GM12878 (cell line): ENCODE data around the gene KLHL36. TPM values are rescaled to one million over a fixed set of nuclear protein-coding genes. Genes with fewer than 3 reads are reported as not detected.

ENCODE experiments used
- ATAC-seq: fragments of 200-7000 bp; cut with Tn5 transposase; 3 replicates; pipeline ENCODE4 v1.9.1; 2020; ENCODE audit warnings: mild to moderate bottlenecking, moderate library complexity
- BruUV-seq: library from RNA; stranded (reverse); fragments of 400-500 nt; replicated peaks from 2 replicates; lab custom pipeline; 2021; lab: Mats Ljungman, UMichigan
- CTCF ChIA-PET: fragments of 300-600 bp; sonication (Branson Sonifier 250); formaldehyde crosslinking; extraction: SDS; loops from one replicate; lab custom pipeline; 2021; ENCODE audit warnings: inconsistent platforms; lab: Yijun Ruan, JAX
- POLR2A ChIA-PET: fragments of 350-600 bp; formaldehyde crosslinking; extraction: SDS; loops from one replicate; lab custom pipeline; 2021; ENCODE audit warnings: inconsistent platforms; lab: Charles Lee
- RAD21 ChIA-PET: fragments of 300-600 bp; sonication (Branson Sonifier 250); formaldehyde crosslinking; loops from one replicate; lab custom pipeline; 2023; ENCODE audit warnings: antibody characterized with exemption; ENCODE audit not compliant: unreplicated experiment; lab: Charles Lee
- SMC1A ChIA-PET: fragments of 300-600 bp; sonication (Branson Sonifier 250); formaldehyde crosslinking; loops from one replicate; lab custom pipeline; 2023; ENCODE audit not compliant: unreplicated experiment, uncharacterized antibody; lab: Charles Lee
- DNase-seq: peaks from one replicate; pipeline ENCODE4 v3.0.0-alpha.2; 2011; ENCODE audit warnings: low read depth, low spot score
- FAIRE-seq: peaks from 3 replicates; lab custom pipeline; 2011; peaks lifted over from hg19 to GRCh38; lab: Jason Lieb, UNC
- H2AFZ ChIP-seq: 2 replicates; pipeline ENCODE4 v1.6.0; 2011; ENCODE audit warnings: low read depth, low read length, control low read depth; ENCODE audit not compliant: control insufficient read depth
- H3K27ac ChIP-seq: 2 replicates; pipeline ENCODE4 v1.5.1; 2011; ENCODE audit warnings: control low read depth; ENCODE audit not compliant: control insufficient read depth, insufficient read depth
- H3K27me3 ChIP-seq, 2 experiments: replicated peaks in 1 of 2; 2 replicates each; pipeline versions ENCODE4 v1.6.0 to v1.6.1; 2011; ENCODE audit warnings: low read length in 1 of 2; ENCODE audit not compliant: control insufficient read depth in 2 of 2, insufficient read depth in 2 of 2
- H3K36me3 ChIP-seq, 2 experiments: 2 replicates each; pipeline ENCODE4 v1.5.1; 2011; ENCODE audit warnings: low read length in 1 of 2; ENCODE audit not compliant: control insufficient read depth in 2 of 2, insufficient read depth in 2 of 2
- H3K4me1 ChIP-seq: 2 replicates; pipeline ENCODE4 v1.6.1; 2011; ENCODE audit warnings: mild to moderate bottlenecking, low read length, moderate library complexity, mixed read lengths; ENCODE audit not compliant: control insufficient read depth, insufficient read depth
- H3K4me2 ChIP-seq: 2 replicates; pipeline ENCODE4 v1.6.0; 2011; ENCODE audit warnings: control low read depth; ENCODE audit not compliant: control insufficient read depth, insufficient read depth
- H3K4me3 ChIP-seq: fragments of 200-600 bp; sonication (generic); 2 replicates; pipeline ENCODE4 v1.5.1; 2016
- H3K79me2 ChIP-seq: 2 replicates; pipeline ENCODE4 v1.6.0; 2011; ENCODE audit warnings: low read length; ENCODE audit not compliant: control insufficient read depth, insufficient read depth
- H3K9ac ChIP-seq: 2 replicates; pipeline ENCODE4 v1.8.0; 2011; ENCODE audit warnings: low read length, control low read depth, mixed read lengths; ENCODE audit not compliant: control insufficient read depth, insufficient read depth
- H3K9me3 ChIP-seq: replicated peaks from 3 replicates; pipeline ENCODE4 v1.5.1; 2011; ENCODE audit warnings: mild to moderate bottlenecking, low read length; ENCODE audit not compliant: control insufficient read depth, insufficient read depth
- H4K20me1 ChIP-seq: 2 replicates; pipeline ENCODE4 v1.6.0; 2011; ENCODE audit not compliant: control insufficient read depth, insufficient read depth
- BCL3 ChIP-seq: IDR thresholded peaks from 2 replicates; pipeline ENCODE4 v1.6.1; 2011; ENCODE audit warnings: borderline replicate concordance, low read depth, mild to moderate bottlenecking, moderate library complexity, low read length; ENCODE audit not compliant: insufficient read depth, poor library complexity, severe bottlenecking
- E2F4 ChIP-seq: IDR thresholded peaks from 2 replicates; pipeline ENCODE4 v1.6.1; 2012; ENCODE audit warnings: low read depth, low read length, improper control_type of control experiment
- NFYA ChIP-seq: IDR thresholded peaks from 2 replicates; pipeline ENCODE4 v1.6.1; 2011; ENCODE audit warnings: low read depth, mild to moderate bottlenecking, low read length, improper control_type of control experiment, borderline replicate concordance
- RELB ChIP-seq: fragments of 450-650 bp; IDR thresholded peaks from 2 replicates; pipeline ENCODE4 v1.6.1; 2017; ENCODE audit warnings: low read depth, mild to moderate bottlenecking, moderate library complexity
- SMAD1 ChIP-seq: fragments of 450-650 bp; IDR thresholded peaks from 2 replicates; pipeline ENCODE4 v1.6.1; 2018; ENCODE audit warnings: mild to moderate bottlenecking, low read depth; ENCODE audit not compliant: partially characterized antibody
- SP1 ChIP-seq: IDR thresholded peaks from one replicate; pipeline ENCODE4 v1.6.1; 2011; ENCODE audit warnings: low read depth, low read length
- WGBS: methylation state at CpG from one replicate; pipeline ENCODE4 v1.1.6; 2016; ENCODE audit warnings: low lambda C conversion rate; ENCODE audit not compliant: insufficient replicate concordance, insufficient coverage; ENCODE audit errors: missing lambda C conversion rate; 5-methylcytosine and 5-hydroxymethylcytosine counted together
- in situ Hi-C: fragments of 300-500 bp; cut with MboI; formaldehyde crosslinking; loops from 9 replicates; pipeline ENCODE4 v1.14.3; 2018; ENCODE audit warnings: mixed read lengths
- intact Hi-C: fragments of 100-400 bp; cut with micrococcal nuclease; formaldehyde crosslinking; loops from one replicate; pipeline ENCODE4 v1.14.2; 2022; ENCODE audit not compliant: unreplicated experiment
- polyA plus RNA-seq, 11 experiments: library from polyadenylated mRNA; depleted of rRNA in 4 of 11; unstranded in 6 of 11; stranded (reverse) in 5 of 11; fragments of >200 nt; fragmentation: Nextera tagmentation in 4 of 11; fragmentation: Illumina TruSeq in 1 of 11; extraction: Ambion mirVana in 4 of 11; extraction: Trizol in 1 of 11; gene quantifications; 1 replicate in 1 of 11; 2 replicates in 10 of 11; pipeline versions ENCODE4 v1.2.1 to v1.2.3, GENCODE V29; 2011 to 2016; ENCODE audit warnings: inconsistent platforms in 2 of 11, missing spikeins in 2 of 11, low read depth in 1 of 11
- total RNA-seq, 4 experiments: library from RNA; depleted of rRNA in 3 of 4; stranded (reverse); fragments of >200 nt in 3 of 4; fragmentation: Illumina TruSeq in 1 of 4; extraction: Trizol in 1 of 4; gene quantifications; 2 replicates each; pipeline versions ENCODE4 v1.2.1 to v1.2.3, GENCODE V29; 2013 to 2021
- TF ChIP-seq, protein P1 (sequence below): fragments of 450-650 bp; IDR thresholded peaks from 2 replicates; pipeline ENCODE4 v1.6.1; 2018; ENCODE audit warnings: mild to moderate bottlenecking, low read depth, moderate library complexity; ENCODE audit not compliant: partially characterized antibody

KLHL36 gene
- total and polyA plus RNA-seq, 10 of the 15 experiments (the other 5 are each of a cell fraction or from before 2014, with no cell fraction given) = 2.6 to 45.3 (median 16.8) TPM

DNA sequence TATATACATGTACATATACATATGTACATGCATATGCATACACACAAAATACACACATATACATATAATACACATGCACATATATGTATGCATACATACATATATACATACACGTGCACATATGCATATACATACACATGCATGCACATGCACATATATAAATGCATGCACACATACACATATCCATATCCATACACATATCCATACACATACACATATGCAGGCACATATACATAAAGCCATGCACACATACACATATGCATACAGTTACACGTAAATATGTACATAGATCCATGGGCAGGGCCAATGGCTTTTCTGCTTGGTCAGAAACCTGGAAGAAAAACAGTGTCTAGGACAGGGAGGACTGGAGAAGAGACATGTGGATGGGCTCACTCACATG lies 27.6 kb downstream of the KLHL36 start:
- ChIA-PET POLR2A (no interaction called here), CTCF (no interaction called here), SMC1A (no interaction called here), RAD21 (no interaction called here)
- no peak overlapping the region for H3K27ac ChIP-seq
- DNase-seq (no peak), ATAC-seq (no peak), FAIRE-seq (no peak)
- no peaks in the 10 kb centered on the region for H3K79me2 ChIP-seq
- in situ Hi-C loops = no loop called here
- H2AFZ ChIP-seq = no peak overlapping the region
- no peaks in the 10 kb centered on the region for H3K9me3 ChIP-seq
- H3K4me2 ChIP-seq = no peak overlapping the region
- no peak overlapping the region for H3K9ac ChIP-seq
- no peaks in the 10 kb centered on the region for H3K36me3 ChIP-seq
- H3K4me3 ChIP-seq = no peak overlapping the region
- no peak for TF ChIP-seq RELB
- no peak for TF ChIP-seq NFYA
- intact Hi-C loops = no loop called here
- 81% methylated on average over 2 of the region's 2 CpGs for WGBS
- H3K27me3 ChIP-seq = no peaks in the 10 kb centered on the region; a peak in 1 of 4 replicates
- no peaks in the 10 kb centered on the region for H4K20me1 ChIP-seq
- H3K4me1 ChIP-seq = no peaks in the 10 kb centered on the region
- BruUV-seq = no TSS peak

DNA sequence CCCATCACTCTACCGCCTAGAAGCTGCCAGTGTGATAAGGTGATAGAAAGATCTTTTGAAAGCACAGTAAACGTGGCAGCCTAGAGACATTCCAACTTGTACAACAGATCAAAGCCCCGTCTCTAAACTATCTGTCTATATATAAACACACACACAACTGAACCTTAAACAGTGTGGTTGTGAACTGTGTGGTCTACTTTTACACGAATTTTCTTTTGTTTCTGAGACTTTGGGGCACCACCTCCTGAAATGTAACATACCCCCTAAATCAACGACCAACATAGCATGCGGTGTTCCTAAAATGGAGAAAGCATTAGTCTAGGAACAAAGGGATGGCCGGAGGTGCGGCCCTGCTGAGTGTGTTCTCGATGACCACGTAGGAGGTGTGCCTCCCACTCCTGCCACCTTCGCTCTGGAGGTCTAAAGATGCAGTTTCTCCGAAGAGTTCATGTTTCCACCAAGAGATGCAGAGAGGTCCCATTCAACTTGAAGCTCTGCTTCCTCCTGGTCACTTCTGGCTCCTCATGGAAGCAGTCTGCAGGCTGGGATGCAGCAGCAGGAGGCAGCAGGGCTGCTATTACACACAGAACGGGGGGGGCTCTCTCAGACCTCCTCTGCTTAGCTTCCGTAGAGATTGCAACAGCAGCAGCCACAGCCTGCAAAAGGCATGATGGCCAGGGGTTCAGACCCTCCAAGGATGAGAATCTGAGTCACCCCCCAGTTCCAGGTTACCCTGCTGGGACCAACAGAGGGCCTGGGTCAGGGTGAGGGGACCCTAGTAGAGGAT lies 28.9 kb downstream of the KLHL36 start:
- POLR2A ChIA-PET = no interaction called here
- no peak for FAIRE-seq
- SMC1A ChIA-PET = interaction anchor here (1.6 kb wide), 1 partner anchor 14 kb away, joined by 4 read pairs; no protein-coding TSS in a partner anchor
- DNase-seq = no peak
- no TSS peak for BruUV-seq
- H4K20me1 ChIP-seq = no peaks in the 10 kb centered on the region
- H3K27me3 ChIP-seq = no peaks in the 10 kb centered on the region; a peak in 1 of 4 replicates
- H3K9ac ChIP-seq = no peak overlapping the region
- 50% methylated on average over 14 of the region's 14 CpGs for WGBS
- no peaks in the 10 kb centered on the region for H3K9me3 ChIP-seq
- no peak overlapping the region for H2AFZ ChIP-seq
- H3K36me3 ChIP-seq = no peaks in the 10 kb centered on the region
- intact Hi-C loops = no loop called here
- H3K4me1 ChIP-seq = no peaks in the 10 kb centered on the region
- H3K27ac ChIP-seq = no peak overlapping the region
- in situ Hi-C loops = no loop called here
- no peak overlapping the region for H3K4me3 ChIP-seq
- no peak for ATAC-seq
- H3K79me2 ChIP-seq = no peaks in the 10 kb centered on the region
- no peak overlapping the region for H3K4me2 ChIP-seq
- CTCF ChIA-PET = interaction anchor here (0.9 to 1.4 kb wide), 2 partner anchors 49 to 61 kb away, joined by 3 to 4 read pairs; no protein-coding TSS in a partner anchor
- RAD21 ChIA-PET = interaction anchor here (0.7 kb wide), 1 partner anchor 13 kb away, joined by 3 read pairs; no protein-coding TSS in a partner anchor
- TF ChIP-seq BCL3 (no peak), E2F4 (no peak), SMAD1 (no peak), SP1 (no peak)
- TF ChIP-seq, protein P1, sequence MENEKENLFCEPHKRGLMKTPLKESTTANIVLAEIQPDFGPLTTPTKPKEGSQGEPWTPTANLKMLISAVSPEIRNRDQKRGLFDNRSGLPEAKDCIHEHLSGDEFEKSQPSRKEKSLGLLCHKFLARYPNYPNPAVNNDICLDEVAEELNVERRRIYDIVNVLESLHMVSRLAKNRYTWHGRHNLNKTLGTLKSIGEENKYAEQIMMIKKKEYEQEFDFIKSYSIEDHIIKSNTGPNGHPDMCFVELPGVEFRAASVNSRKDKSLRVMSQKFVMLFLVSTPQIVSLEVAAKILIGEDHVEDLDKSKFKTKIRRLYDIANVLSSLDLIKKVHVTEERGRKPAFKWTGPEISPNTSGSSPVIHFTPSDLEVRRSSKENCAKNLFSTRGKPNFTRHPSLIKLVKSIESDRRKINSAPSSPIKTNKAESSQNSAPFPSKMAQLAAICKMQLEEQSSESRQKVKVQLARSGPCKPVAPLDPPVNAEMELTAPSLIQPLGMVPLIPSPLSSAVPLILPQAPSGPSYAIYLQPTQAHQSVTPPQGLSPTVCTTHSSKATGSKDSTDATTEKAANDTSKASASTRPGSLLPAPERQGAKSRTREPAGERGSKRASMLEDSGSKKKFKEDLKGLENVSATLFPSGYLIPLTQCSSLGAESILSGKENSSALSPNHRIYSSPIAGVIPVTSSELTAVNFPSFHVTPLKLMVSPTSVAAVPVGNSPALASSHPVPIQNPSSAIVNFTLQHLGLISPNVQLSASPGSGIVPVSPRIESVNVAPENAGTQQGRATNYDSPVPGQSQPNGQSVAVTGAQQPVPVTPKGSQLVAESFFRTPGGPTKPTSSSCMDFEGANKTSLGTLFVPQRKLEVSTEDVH = no peak
